ENCODE measurements around the gene ABCF1.

GRCh38 chr6:30626484-30627366 lies 55.5 kb downstream of the ABCF1 start, which contains the start of gene ATAT1:
- TF ChIP-seq CTCF (IDR thresholded peaks at IDR 0.05) (peak in 2 of 3 experiments; percentile 23 to 53), POLR2A (IDR thresholded peaks at IDR 0.05) (no peak), POLR2AphosphoS5 (IDR thresholded peaks at IDR 0.05; ENCODE audit: insufficient read depth in 1 of 2, low read depth in 1 of 2) (peak in 1 of 2 donors; percentile 75)

Measured in vagina (tissue), 2 donors.